HCT116 (cell line): ENCODE results near the gene PDIA2. TPM values are rescaled to one million over a fixed set of nuclear protein-coding genes. Genes with fewer than 3 reads are reported as not detected.

Source experiments
- ATAC-seq: fragments of 200-7000 bp; cut with Tn5 transposase; 2 replicates; pipeline ENCODE4 v1.9.1; 2020; ENCODE audit warnings: mild to moderate bottlenecking, moderate library complexity
- BruUV-seq: library from RNA; stranded (reverse); fragments of 400-500 nt; replicated peaks from 2 replicates; lab custom pipeline; 2021; lab: Mats Ljungman, UMichigan
- CTCF ChIA-PET: fragments of 300-600 bp; sonication (Branson Sonifier 250); formaldehyde crosslinking; loops from one replicate; lab custom pipeline; 2021; ENCODE audit warnings: antibody characterized with exemption; lab: Charles Lee
- POLR2A ChIA-PET: fragments of 300-600, 350-600 bp; sonication (Branson Sonifier 250); formaldehyde crosslinking; loops from one replicate; lab custom pipeline; 2021; ENCODE audit warnings: antibody characterized with exemption; lab: Charles Lee
- RAD21 ChIA-PET, 2 experiments: fragments of 300-600 bp; sonication (Branson Sonifier 250); formaldehyde crosslinking; loops; one replicate each; lab custom pipeline; 2023; ENCODE audit warnings: low total read pairs in 2 of 2; ENCODE audit not compliant: uncharacterized antibody in 2 of 2, unreplicated experiment in 2 of 2, low non-redundant PET in 1 of 2; lab: Charles Lee
- DNase-seq: peaks from one replicate; pipeline ENCODE4 v3.0.0-alpha.2; 2010; ENCODE audit warnings: low read depth, low spot score
- H2AFZ ChIP-seq: fragments of 200-600 bp; shearing (Covaris generic), sonication (generic); 2 replicates; pipeline ENCODE4 v1.6.1; 2017; ENCODE audit warnings: low read depth, mixed run types, mixed read lengths, antibody characterized with exemption, low read length; ENCODE audit not compliant: poor library complexity, severe bottlenecking
- H3K27ac ChIP-seq: 2 replicates; pipeline ENCODE4 v1.5.1; 2012; ENCODE audit warnings: low read depth, low read length
- H3K27me3 ChIP-seq: fragments of 200-600 bp; sonication (generic); 2 replicates; pipeline ENCODE4 v1.6.1; 2016; ENCODE audit warnings: mixed run types, low read length, mixed read lengths; ENCODE audit not compliant: insufficient read depth
- H3K36me3 ChIP-seq, 2 experiments: fragments of 200-500 bp in 1 of 2; fragments of 200-600 bp in 1 of 2; sonication (Bioruptor generic) in 1 of 2; sonication (generic) in 1 of 2; 2 replicates each; pipeline versions ENCODE4 v1.5.1 to v1.6.1; 2014 to 2016; ENCODE audit warnings: low read length in 2 of 2, inconsistent platforms in 1 of 2, mixed read lengths in 1 of 2, mixed run types in 1 of 2; ENCODE audit not compliant: insufficient read depth in 2 of 2, control insufficient read depth in 1 of 2
- H3K4me1 ChIP-seq, 2 experiments: fragments of 200-600 bp in 1 of 2; sonication (generic) in 1 of 2; 2 replicates each; pipeline versions ENCODE4 v1.5.1 to v1.6.1; 2012 to 2017; ENCODE audit warnings: low read length in 2 of 2, inconsistent platforms in 1 of 2, mild to moderate bottlenecking in 1 of 2, mixed read lengths in 1 of 2, mixed run types in 1 of 2, moderate library complexity in 1 of 2; ENCODE audit not compliant: insufficient read depth in 2 of 2, control insufficient read depth in 1 of 2
- H3K4me2 ChIP-seq: fragments of 200-600 bp; sonication (generic); 2 replicates; pipeline ENCODE4 v1.6.1; 2017; ENCODE audit warnings: mixed run types, low read length, mixed read lengths
- H3K4me3 ChIP-seq, 2 experiments: fragments of 200-600 bp in 1 of 2; sonication (generic) in 1 of 2; replicated peaks in 1 of 2; 2 replicates each; pipeline ENCODE4 v1.5.1; 2011 to 2016; ENCODE audit warnings: low read length in 2 of 2, control low read depth in 1 of 2, low read depth in 1 of 2, mild to moderate bottlenecking in 1 of 2, mixed read lengths in 1 of 2, mixed run types in 1 of 2
- H3K79me2 ChIP-seq: fragments of 200-600 bp; sonication (generic); 2 replicates; pipeline ENCODE4 v1.6.1; 2017; ENCODE audit warnings: mild to moderate bottlenecking, mixed run types, low read length, moderate library complexity, mixed read lengths; ENCODE audit not compliant: insufficient read depth
- H3K9ac ChIP-seq: fragments of 200-600 bp; sonication (generic); 2 replicates; pipeline ENCODE4 v1.6.1; 2016; ENCODE audit warnings: low read length, mixed read lengths
- H3K9me2 ChIP-seq: fragments of 200-600 bp; sonication (generic), shearing (Covaris generic); 2 replicates; pipeline ENCODE4 v1.6.1; 2017; ENCODE audit warnings: mixed run types, mild to moderate bottlenecking, moderate library complexity; ENCODE audit not compliant: insufficient read depth
- H3K9me3 ChIP-seq, 2 experiments: fragments of 200-500 bp in 1 of 2; fragments of 200-600 bp in 1 of 2; sonication (Bioruptor generic) in 1 of 2; sonication (generic) in 1 of 2; 2 replicates each; pipeline ENCODE4 v1.6.1; 2014 to 2017; ENCODE audit warnings: low read length in 2 of 2, mixed read lengths in 2 of 2, inconsistent platforms in 1 of 2, low read depth in 1 of 2, mild to moderate bottlenecking in 1 of 2, mixed run types in 1 of 2, moderate library complexity in 1 of 2; ENCODE audit not compliant: control insufficient read depth in 1 of 2, insufficient read depth in 1 of 2
- H4K20me1 ChIP-seq: fragments of 200-600 bp; sonication (generic), shearing (Covaris generic); 2 replicates; pipeline ENCODE4 v1.6.1; 2017; ENCODE audit warnings: mixed run types, mild to moderate bottlenecking, moderate library complexity; ENCODE audit not compliant: insufficient read depth
- CEBPB ChIP-seq: IDR thresholded peaks from 2 replicates; pipeline ENCODE4 v1.6.1; 2012; ENCODE audit warnings: low read depth
- CTCF ChIP-seq, 3 experiments: fragments of 200-600 bp in 1 of 3; sonication (generic) in 1 of 3; IDR thresholded peaks in 2 of 3; conservative IDR thresholded peaks in 1 of 3; 2 replicates each; pipeline ENCODE4 v1.5.1; 2012 to 2017; ENCODE audit warnings: low read depth in 2 of 3, low read length in 2 of 3, antibody characterized with exemption in 1 of 3, borderline replicate concordance in 1 of 3, control low read depth in 1 of 3, mild to moderate bottlenecking in 1 of 3, mixed read lengths in 1 of 3, mixed run types in 1 of 3, moderate library complexity in 1 of 3; ENCODE audit not compliant: insufficient read depth in 1 of 3
- EGR1 ChIP-seq: IDR thresholded peaks from 2 replicates; pipeline ENCODE4 v1.6.1; 2012; ENCODE audit warnings: low read depth
- ELF1 ChIP-seq: IDR thresholded peaks from 2 replicates; pipeline ENCODE4 v1.6.1; 2012; ENCODE audit warnings: low read depth, borderline replicate concordance
- EZH2 ChIP-seq: fragments of 200-600 bp; sonication (generic); IDR thresholded peaks from 2 replicates; pipeline ENCODE4 v1.6.1; 2017; ENCODE audit warnings: antibody characterized with exemption, mixed run types
- FOSL1 ChIP-seq: IDR thresholded peaks from 2 replicates; pipeline ENCODE4 v1.6.1; 2012; ENCODE audit warnings: low read depth
- JUND ChIP-seq: IDR thresholded peaks from 2 replicates; pipeline ENCODE4 v1.6.1; 2012
- MAX ChIP-seq: IDR thresholded peaks from 2 replicates; pipeline ENCODE4 v1.6.1; 2012
- POLR2A ChIP-seq: IDR thresholded peaks from 2 replicates; pipeline ENCODE4 v1.7.0; 2011; ENCODE audit warnings: borderline replicate concordance; ENCODE audit not compliant: insufficient read depth, insufficient read length; ENCODE audit errors: extremely low read depth
- POLR2AphosphoS5 ChIP-seq: IDR thresholded peaks from 2 replicates; pipeline ENCODE4 v1.6.1; 2011; ENCODE audit warnings: mild to moderate bottlenecking, low read depth, low read length, moderate library complexity
- RAD21 ChIP-seq: IDR thresholded peaks from 2 replicates; pipeline ENCODE4 v1.6.1; 2012; ENCODE audit warnings: low read depth, mild to moderate bottlenecking
- SIN3A ChIP-seq: IDR thresholded peaks from 2 replicates; pipeline ENCODE4 v1.6.1; 2012; ENCODE audit warnings: low read depth
- SP1 ChIP-seq: IDR thresholded peaks from 2 replicates; pipeline ENCODE4 v1.6.1; 2012; ENCODE audit warnings: low read depth
- SRF ChIP-seq: IDR thresholded peaks from 2 replicates; pipeline ENCODE4 v1.6.1; 2012; ENCODE audit warnings: low read depth
- TCF7L2 ChIP-seq: IDR thresholded peaks from 2 replicates; pipeline ENCODE4 v1.7.0; 2011; ENCODE audit warnings: borderline replicate concordance, inconsistent platforms; ENCODE audit not compliant: insufficient read depth, insufficient read length; ENCODE audit errors: extremely low read depth
- YY1 ChIP-seq: IDR thresholded peaks from 2 replicates; pipeline ENCODE4 v1.6.1; 2011; ENCODE audit warnings: low read length, low read depth, moderate library complexity, mild to moderate bottlenecking; ENCODE audit not compliant: insufficient replicate concordance; ENCODE audit errors: extremely low read depth
- ZFX ChIP-seq: fragments of 450-650 bp; IDR thresholded peaks from 2 replicates; pipeline ENCODE4 v1.6.1; 2017
- ZNF274 ChIP-seq: fragments of 200-500 bp; sonication (Bioruptor generic); IDR thresholded peaks from 2 replicates; pipeline ENCODE4 v1.6.1; 2014; ENCODE audit warnings: mild to moderate bottlenecking, low read depth, low read length, inconsistent platforms
- intact Hi-C: fragments of 100-400 bp; cut with micrococcal nuclease; formaldehyde crosslinking; loops from 2 replicates; pipeline ENCODE4 v1.10.0; 2022
- total RNA-seq: library from RNA; stranded (reverse); gene quantifications from one replicate; pipeline ENCODE4 v1.2.1, GENCODE V29; 2021; ENCODE audit not compliant: unreplicated experiment

Gene PDIA2
- total RNA-seq, 1 experiment from 2014 or later, result 0.93 TPM

GRCh38 chr16:318628-319027 lies 35.7 kb downstream of the PDIA2 start:
- no peak for TF ChIP-seq ZNF274
- TF ChIP-seq RAD21, result peak; percentile 25; the same call in 1 of the 2 replicates
- TF ChIP-seq CTCF (IDR thresholded peaks at IDR 0.05 in 2 of 3, conservative IDR thresholded peaks at IDR 0.05 in 1 of 3; ENCODE audit: borderline replicate concordance in 1 of 3, insufficient read depth in 1 of 3, low read depth in 2 of 3, low read length in 2 of 3), result peak in 2 of 3 experiments; percentile 32 to 39; a peak in 3 of 6 replicates
- no peak for TF ChIP-seq POLR2AphosphoS5
- no peaks in the 10 kb centered on the region for H3K36me3 ChIP-seq

GRCh38 chr16:320206-320605 lies 37.2 kb downstream of the PDIA2 start:
- no peak overlapping the region for H3K9ac ChIP-seq
- no peaks in the 10 kb centered on the region for H3K27me3 ChIP-seq
- TF ChIP-seq MAX (no peak), EGR1 (no peak), POLR2A (no peak), RAD21 (no peak), ZNF274 (no peak), CTCF (IDR thresholded peaks at IDR 0.05 in 2 of 3, conservative IDR thresholded peaks at IDR 0.05 in 1 of 3; ENCODE audit: borderline replicate concordance in 1 of 3, insufficient read depth in 1 of 3, low read depth in 2 of 3, low read length in 2 of 3) (no peak), ZFX (no peak), ELF1 (no peak), EZH2 (no peak), SP1 (no peak), JUND (no peak), FOSL1 (no peak), POLR2AphosphoS5 (no peak), CEBPB (no peak), YY1 (no peak), SRF (no peak), SIN3A (no peak), TCF7L2 (no peak)
- no peak overlapping the region for H2AFZ ChIP-seq
- H4K20me1 ChIP-seq, result no peaks in the 10 kb centered on the region
- ATAC-seq (no peak), DNase-seq (no peak)
- peaks cover 37% of the 10 kb centered on the region for H3K79me2 ChIP-seq
- ChIA-PET RAD21 (no interaction called here), POLR2A (no interaction called here), CTCF (no interaction called here)
- no TSS peak for BruUV-seq
- no peaks in the 10 kb centered on the region for H3K4me1 ChIP-seq
- no peaks in the 10 kb centered on the region for H3K9me3 ChIP-seq
- no peak overlapping the region for H3K4me3 ChIP-seq
- no peak overlapping the region for H3K27ac ChIP-seq
- H3K9me2 ChIP-seq, result no peaks in the 10 kb centered on the region
- no peaks in the 10 kb centered on the region for H3K36me3 ChIP-seq
- intact Hi-C loops, result no loop called here
- no peak overlapping the region for H3K4me2 ChIP-seq

More at GRCh38 chr16:318628-319027, 35.7 kb downstream of the PDIA2 start:
- DNase-seq (no peak), ATAC-seq (peak; percentile 73)
- Histone ChIP-seq H3K9ac (no peak overlapping the region), H3K27ac (no peak overlapping the region), H3K9me2 (no peaks in the 10 kb centered on the region), H3K79me2 (peaks cover 36% of the 10 kb centered on the region), H3K4me1 (no peaks in the 10 kb centered on the region), H3K4me2 (no peak overlapping the region), H2AFZ (no peak overlapping the region), H3K27me3 (no peaks in the 10 kb centered on the region), H3K9me3 (no peaks in the 10 kb centered on the region), H4K20me1 (no peaks in the 10 kb centered on the region), H3K4me3 (no peak overlapping the region)
- ChIA-PET RAD21 (no interaction called here), POLR2A (no interaction called here), CTCF (no interaction called here)
- intact Hi-C loops, result no loop called here
- BruUV-seq, result no TSS peak
